H9 (cell line): ENCODE results near the gene DENND5B. TPM values are rescaled to one million over a fixed set of nuclear protein-coding genes. Genes with fewer than 3 reads are reported as not detected.
A peak's percentile ranks its signal among the peaks of the same experiment; 100 is the strongest.

ENCODE experiments used
- DNase-seq: peaks from one replicate; pipeline ENCODE4 v3.0.0-alpha.2; 2017
- H2AFZ ChIP-seq: one replicate; pipeline ENCODE4 v1.6.1; 2013; ENCODE audit warnings: mild to moderate bottlenecking, low read length, control low read depth, moderate library complexity
- H2AK5ac ChIP-seq: 2 replicates; pipeline ENCODE4 v1.6.1; 2013; ENCODE audit warnings: low read length, control low read depth, mixed read lengths; ENCODE audit not compliant: insufficient read length
- H2BK120ac ChIP-seq: one replicate; pipeline ENCODE4 v1.6.1; 2013; ENCODE audit warnings: low read depth, mild to moderate bottlenecking, low read length, control low read depth, inconsistent platforms; ENCODE audit not compliant: poor library complexity, severe bottlenecking
- H2BK12ac ChIP-seq: 2 replicates; pipeline ENCODE4 v1.6.1; 2013; ENCODE audit warnings: low read length, control low read depth, mixed read lengths, low read depth; ENCODE audit not compliant: insufficient read length
- H2BK15ac ChIP-seq: 2 replicates; pipeline ENCODE4 v1.6.1; 2013; ENCODE audit warnings: low read depth, low read length, control low read depth
- H2BK20ac ChIP-seq: one replicate; pipeline ENCODE4 v1.6.1; 2013; ENCODE audit warnings: low read depth, mild to moderate bottlenecking, low read length, control low read depth, inconsistent platforms; ENCODE audit not compliant: poor library complexity, severe bottlenecking
- H2BK5ac ChIP-seq: 2 replicates; pipeline ENCODE4 v1.6.1; 2013; ENCODE audit warnings: low read length, control low read depth, mixed read lengths; ENCODE audit not compliant: insufficient read length
- H3K14ac ChIP-seq: 2 replicates; pipeline ENCODE4 v1.6.1; 2013; ENCODE audit warnings: low read length, control low read depth; ENCODE audit not compliant: insufficient read depth
- H3K18ac ChIP-seq: 2 replicates; pipeline ENCODE4 v1.6.1; 2013; ENCODE audit warnings: low read depth, mild to moderate bottlenecking, mixed read lengths, low read length, control low read depth; ENCODE audit not compliant: insufficient read length
- H3K23ac ChIP-seq: 2 replicates; pipeline ENCODE4 v1.6.1; 2013; ENCODE audit warnings: low read length, control low read depth, mixed read lengths, low read depth; ENCODE audit not compliant: insufficient read length
- H3K23me2 ChIP-seq: 2 replicates; pipeline ENCODE4 v1.6.1; 2013; ENCODE audit warnings: low read depth, mild to moderate bottlenecking, mixed read lengths, low read length, control low read depth; ENCODE audit not compliant: insufficient read length, poor library complexity, severe bottlenecking
- H3K27ac ChIP-seq: 2 replicates; pipeline ENCODE4 v1.5.1; 2013; ENCODE audit warnings: low read length, control low read depth, mixed read lengths, low read depth; ENCODE audit not compliant: insufficient read length
- H3K27me3 ChIP-seq: 2 replicates; pipeline ENCODE4 v1.6.1; 2013; ENCODE audit warnings: low read length, control low read depth, inconsistent platforms; ENCODE audit not compliant: insufficient read depth
- H3K4ac ChIP-seq: 2 replicates; pipeline ENCODE4 v1.6.1; 2013; ENCODE audit warnings: low read depth, mild to moderate bottlenecking, control low read depth, inconsistent platforms, low read length, moderate library complexity
- H3K4me1 ChIP-seq: 2 replicates; pipeline ENCODE4 v1.6.1; 2013; ENCODE audit warnings: low read length, control low read depth, inconsistent platforms; ENCODE audit not compliant: insufficient read depth
- H3K4me2 ChIP-seq: 2 replicates; pipeline ENCODE4 v1.6.1; 2013; ENCODE audit warnings: low read length, control low read depth, mixed read lengths; ENCODE audit not compliant: insufficient read length, insufficient read depth
- H3K56ac ChIP-seq: 2 replicates; pipeline ENCODE4 v1.6.1; 2013; ENCODE audit warnings: low read depth, mild to moderate bottlenecking, mixed read lengths, low read length, control low read depth; ENCODE audit not compliant: insufficient read length
- H3K79me1 ChIP-seq: 2 replicates; pipeline ENCODE4 v1.6.1; 2013; ENCODE audit warnings: low read depth, mild to moderate bottlenecking, moderate library complexity, low read length, control low read depth, inconsistent platforms; ENCODE audit not compliant: insufficient read depth, poor library complexity, severe bottlenecking
- H3K79me2 ChIP-seq: 2 replicates; pipeline ENCODE4 v1.6.1; 2013; ENCODE audit warnings: low read length, control low read depth, inconsistent platforms; ENCODE audit not compliant: insufficient read depth
- H3K9ac ChIP-seq: 2 replicates; pipeline ENCODE4 v1.6.1; 2013; ENCODE audit warnings: low read length, control low read depth, mixed read lengths; ENCODE audit not compliant: insufficient read length; ENCODE audit errors: extremely low read depth
- H3K9me3 ChIP-seq: one replicate; pipeline ENCODE4 v1.6.1; 2013; ENCODE audit warnings: low read depth, low read length, inconsistent platforms; ENCODE audit not compliant: control insufficient read depth
- H3T11ph ChIP-seq: one replicate; pipeline ENCODE4 v1.6.1; 2013; ENCODE audit warnings: mild to moderate bottlenecking, low read length, control low read depth, inconsistent platforms
- H4K20me1 ChIP-seq: one replicate; pipeline ENCODE4 v1.6.1; 2013; ENCODE audit not compliant: control insufficient read depth, insufficient read length, insufficient read depth
- H4K5ac ChIP-seq: 2 replicates; pipeline ENCODE4 v1.6.1; 2013; ENCODE audit warnings: low read depth, mild to moderate bottlenecking, mixed read lengths, low read length, control low read depth; ENCODE audit not compliant: insufficient read length
- H4K8ac ChIP-seq: replicated peaks from 2 replicates; pipeline ENCODE4 v1.6.1; 2013; ENCODE audit warnings: low read length, control low read depth, mixed read lengths, low read depth; ENCODE audit not compliant: insufficient read length
- H4K91ac ChIP-seq: 2 replicates; pipeline ENCODE4 v1.6.1; 2013; ENCODE audit warnings: low read depth, mild to moderate bottlenecking, moderate library complexity, mixed read lengths, low read length, control low read depth; ENCODE audit not compliant: insufficient read length
- H3K27ac Mint-ChIP-seq, 3 experiments: 2 replicates in 2 of 3; 3 replicates in 1 of 3; pipeline ENCODE4 v1.8.0; 2020 to 2021; ENCODE audit warnings: mixed read lengths in 3 of 3, mild to moderate bottlenecking in 1 of 3, moderate library complexity in 1 of 3
- H3K27me3 Mint-ChIP-seq: 2 replicates; pipeline ENCODE4 v1.8.0; 2021; ENCODE audit warnings: low read depth, mild to moderate bottlenecking, moderate library complexity, mixed read lengths
- H3K36me3 Mint-ChIP-seq, 3 experiments: 2 replicates in 2 of 3; 3 replicates in 1 of 3; pipeline ENCODE4 v1.8.0; 2020 to 2021; ENCODE audit warnings: low read depth in 3 of 3, mixed read lengths in 3 of 3; ENCODE audit not compliant: insufficient read depth in 1 of 3
- H3K4me1 Mint-ChIP-seq, 2 experiments: 2 replicates each; pipeline ENCODE4 v1.8.0; 2020; ENCODE audit warnings: mixed read lengths in 2 of 2
- H3K4me3 Mint-ChIP-seq, 2 experiments: 2 replicates in 1 of 2; 3 replicates in 1 of 2; pipeline ENCODE4 v1.8.0; 2020 to 2021; ENCODE audit warnings: mild to moderate bottlenecking in 2 of 2, mixed read lengths in 2 of 2, moderate library complexity in 1 of 2
- H3K9me3 Mint-ChIP-seq, 2 experiments: 2 replicates in 1 of 2; 3 replicates in 1 of 2; pipeline ENCODE4 v1.8.0; 2020; ENCODE audit warnings: mild to moderate bottlenecking in 2 of 2, mixed read lengths in 2 of 2, moderate library complexity in 1 of 2
- CTCF ChIP-seq: fragments of 200-600 bp; sonication (generic); conservative IDR thresholded peaks from 3 replicates; pipeline ENCODE4 v1.8.0; 2021; ENCODE audit warnings: antibody characterized with exemption, mild to moderate bottlenecking
- WGBS: extraction: QIAGEN DNeasy Blood & Tissue Kit; methylation state at CpG from one replicate; pipeline ENCODE4 v1.1.7; 2013; ENCODE audit warnings: missing lambda C conversion rate, low lambda C conversion rate, mixed read lengths; ENCODE audit not compliant: insufficient read length; ENCODE audit errors: extremely low coverage; 5-methylcytosine and 5-hydroxymethylcytosine counted together
- total RNA-seq: library from RNA; stranded (reverse); gene quantifications from 2 replicates; pipeline ENCODE4 v1.2.1, GENCODE V29; 2021

DENND5B gene
- total RNA-seq, 1 experiment from 2014 or later: 13.4 TPM

DNA sequence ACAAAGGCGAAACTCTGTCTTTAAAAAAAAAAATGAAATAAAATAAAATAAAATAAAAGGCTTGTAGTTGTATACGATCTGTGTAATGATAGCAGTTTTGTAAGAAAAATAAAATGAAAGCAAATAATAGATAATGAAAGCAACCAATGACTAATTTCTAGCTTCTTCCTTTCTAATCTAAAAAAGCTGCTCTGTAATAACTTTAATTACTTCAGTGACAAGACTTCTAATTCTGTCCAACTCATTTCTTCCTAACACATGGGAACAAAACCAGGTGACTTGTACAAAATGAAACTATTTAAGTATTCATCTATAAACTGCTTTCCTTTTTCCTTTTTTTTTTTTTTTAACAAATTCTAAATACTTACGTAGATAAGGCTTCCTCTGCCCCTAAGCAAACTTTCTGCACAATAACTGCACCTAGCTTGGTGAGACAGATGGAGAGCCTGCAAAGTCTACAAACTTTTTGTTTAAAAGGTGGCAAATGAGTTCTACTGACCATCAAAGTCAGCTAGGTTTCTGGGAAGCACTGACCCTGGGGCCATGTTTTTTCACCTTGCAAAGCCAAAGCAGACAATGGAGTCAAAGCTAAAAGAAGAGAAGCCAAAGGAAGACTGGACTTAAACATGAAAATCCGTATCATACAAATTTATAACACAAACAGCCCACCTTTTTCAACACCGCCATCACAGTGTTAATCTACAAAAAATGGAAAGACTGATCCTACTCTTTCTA lies 28.2 kb downstream of the DENND5B start:
- no peak overlapping the region for H3K4me3 Mint-ChIP-seq

More for the DNA sequence above, 28.2 kb downstream of the DENND5B start:
- H3K27me3 Mint-ChIP-seq: no peaks in the 10 kb centered on the region
- peaks cover 2% of the 10 kb centered on the region for H3K4me1 ChIP-seq
- H3T11ph ChIP-seq: no peak overlapping the region
- H3K4me2 ChIP-seq: no peak overlapping the region
- peaks cover 24 to 26% of the 10 kb centered on the region in 2 experiments for H3K4me1 Mint-ChIP-seq
- peaks cover 0 to 5% (median 0%) of the 10 kb centered on the region in 3 experiments; a peak in 4 of 7 replicates for H3K36me3 Mint-ChIP-seq
- no peak overlapping the region for H2BK5ac ChIP-seq
- 100% methylated on average over 1 of the region's 5 CpGs for WGBS
- H3K9me3 Mint-ChIP-seq: peaks cover 0 to 9% of the 10 kb centered on the region in 2 experiments; a peak in 2 of 5 replicates
- no peaks in the 10 kb centered on the region for H3K23me2 ChIP-seq
- no peak overlapping the region for H2BK20ac ChIP-seq
- no peak overlapping the region for H3K14ac ChIP-seq
- H3K79me1 ChIP-seq: no peaks in the 10 kb centered on the region
- TF ChIP-seq CTCF: no peak
- no peaks in the 10 kb centered on the region for H3K27me3 ChIP-seq
- no peak overlapping the region for H2AK5ac ChIP-seq
- no peak overlapping the region for H2BK15ac ChIP-seq
- H3K18ac ChIP-seq: no peak overlapping the region
- H3K4ac ChIP-seq: no peak overlapping the region
- H2BK12ac ChIP-seq: no peak overlapping the region
- peak overlapping the region; percentile 55 to 89 (median 76) for H3K27ac Mint-ChIP-seq
- no peak overlapping the region for H3K9ac ChIP-seq
- H3K9me3 ChIP-seq: no peaks in the 10 kb centered on the region
- no peak for DNase-seq
- H4K8ac ChIP-seq: no peak overlapping the region
- no peak overlapping the region for H4K91ac ChIP-seq
- H3K23ac ChIP-seq: no peak overlapping the region
- no peaks in the 10 kb centered on the region for H3K79me2 ChIP-seq
- no peak overlapping the region for H2BK120ac ChIP-seq
- no peak overlapping the region for H3K56ac ChIP-seq
- H2AFZ ChIP-seq: no peak overlapping the region
- no peak overlapping the region for H4K5ac ChIP-seq
- no peak overlapping the region for H3K27ac ChIP-seq
- no peaks in the 10 kb centered on the region for H4K20me1 ChIP-seq
